ENCODE results near the gene TMEM53. TPM values are rescaled to one million over a fixed set of nuclear protein-coding genes. Genes with fewer than 3 reads are reported as not detected.

TMEM53 gene
- total RNA-seq, 1 donor from 2014 or later = 7.3 TPM

GRCh38 chr1:44655609-44656008 is 18.7 kb downstream of the TMEM53 start:
- H4K20me1 ChIP-seq (ENCODE audit: insufficient read depth, low read length) = peaks cover 10% of the 10 kb centered on the region
- no peak for DNase-seq (ENCODE audit: low read depth)
- H3K36me3 Mint-ChIP-seq (ENCODE audit: low read depth, unreplicated experiment) = peaks cover 10% of the 10 kb centered on the region
- TF ChIP-seq EZH2 (IDR thresholded peaks at IDR 0.05; ENCODE audit: insufficient read depth, low read length) = no peak
- peak; percentile 72 for TF ChIP-seq CTCF (IDR thresholded peaks at IDR 0.05; ENCODE audit: insufficient read depth, low read depth, low read length)
- no peaks in the 10 kb centered on the region for H3K9me3 Mint-ChIP-seq (ENCODE audit: unreplicated experiment)
- no peaks in the 10 kb centered on the region for H3K79me2 ChIP-seq (ENCODE audit: insufficient read depth, low read length)
- H3K9me3 ChIP-seq (ENCODE audit: insufficient read depth, low read depth, low read length) = no peaks in the 10 kb centered on the region
- H3K36me3 ChIP-seq (ENCODE audit: insufficient read depth, low read length) = peaks cover under 1% of the 10 kb centered on the region
- no peak overlapping the region for H3K4me3 Mint-ChIP-seq (ENCODE audit: unreplicated experiment)
- no peak for FAIRE-seq
- H3K4me1 Mint-ChIP-seq (ENCODE audit: low read depth, unreplicated experiment) = no peaks in the 10 kb centered on the region
- H3K4me3 ChIP-seq (ENCODE audit: insufficient read depth, low read depth, low read length) = no peak overlapping the region
- no peak overlapping the region for H3K4me2 ChIP-seq (ENCODE audit: low read length)
- H3K27me3 Mint-ChIP-seq (ENCODE audit: low read depth, unreplicated experiment) = no peaks in the 10 kb centered on the region
- H3K4me1 ChIP-seq (ENCODE audit: insufficient read depth, low read length) = no peaks in the 10 kb centered on the region
- H2AFZ ChIP-seq (ENCODE audit: low read depth, low read length) = no peak overlapping the region
- H3K9ac ChIP-seq (ENCODE audit: low read length) = no peak overlapping the region
- H3K27ac ChIP-seq (ENCODE audit: low read depth, low read length) = no peak overlapping the region
- no peaks in the 10 kb centered on the region for H3K27me3 ChIP-seq (ENCODE audit: insufficient read depth, low read length)
- H3K27ac Mint-ChIP-seq (ENCODE audit: unreplicated experiment) = no peak overlapping the region

GRCh38 chr1:44654621-44655187 is 19.6 kb downstream of the TMEM53 start:
- Mint-ChIP-seq H3K4me1 (ENCODE audit: low read depth, unreplicated experiment) (no peaks in the 10 kb centered on the region), H3K27me3 (ENCODE audit: low read depth, unreplicated experiment) (no peaks in the 10 kb centered on the region), H3K4me3 (ENCODE audit: unreplicated experiment) (no peak overlapping the region), H3K27ac (ENCODE audit: unreplicated experiment) (no peak overlapping the region), H3K9me3 (ENCODE audit: unreplicated experiment) (no peaks in the 10 kb centered on the region), H3K36me3 (ENCODE audit: low read depth, unreplicated experiment) (peaks cover 10% of the 10 kb centered on the region)
- peaks cover 10% of the 10 kb centered on the region for H4K20me1 ChIP-seq (ENCODE audit: insufficient read depth, low read length)
- H3K9ac ChIP-seq (ENCODE audit: low read length) = no peak overlapping the region
- H3K27ac ChIP-seq (ENCODE audit: low read depth, low read length) = no peak overlapping the region
- H3K4me3 ChIP-seq (ENCODE audit: insufficient read depth, low read depth, low read length) = no peak overlapping the region
- FAIRE-seq = no peak
- no peaks in the 10 kb centered on the region for H3K27me3 ChIP-seq (ENCODE audit: insufficient read depth, low read length)
- no peaks in the 10 kb centered on the region for H3K4me1 ChIP-seq (ENCODE audit: insufficient read depth, low read length)
- H2AFZ ChIP-seq (ENCODE audit: low read depth, low read length) = no peak overlapping the region
- no peak for TF ChIP-seq CTCF (IDR thresholded peaks at IDR 0.05; ENCODE audit: insufficient read depth, low read depth, low read length)
- TF ChIP-seq EZH2 (IDR thresholded peaks at IDR 0.05; ENCODE audit: insufficient read depth, low read length) = no peak
- no peaks in the 10 kb centered on the region for H3K9me3 ChIP-seq (ENCODE audit: insufficient read depth, low read depth, low read length)
- H3K4me2 ChIP-seq (ENCODE audit: low read length) = no peak overlapping the region
- H3K79me2 ChIP-seq (ENCODE audit: insufficient read depth, low read length) = no peaks in the 10 kb centered on the region
- no peak for DNase-seq (ENCODE audit: low read depth)
- peaks cover 2% of the 10 kb centered on the region for H3K36me3 ChIP-seq (ENCODE audit: insufficient read depth, low read length)

GRCh38 chr1:44653107-44653964 is 20.9 kb downstream of the TMEM53 start:
- Histone ChIP-seq H3K27me3 (ENCODE audit: insufficient read depth, low read length) (no peaks in the 10 kb centered on the region), H4K20me1 (ENCODE audit: insufficient read depth, low read length) (peaks cover 22% of the 10 kb centered on the region), H3K36me3 (ENCODE audit: insufficient read depth, low read length) (peaks cover 2% of the 10 kb centered on the region), H3K4me2 (ENCODE audit: low read length) (no peak overlapping the region), H3K4me1 (ENCODE audit: insufficient read depth, low read length) (no peaks in the 10 kb centered on the region), H3K79me2 (ENCODE audit: insufficient read depth, low read length) (no peaks in the 10 kb centered on the region), H3K27ac (ENCODE audit: low read depth, low read length) (no peak overlapping the region), H3K9me3 (ENCODE audit: insufficient read depth, low read depth, low read length) (no peaks in the 10 kb centered on the region), H3K9ac (ENCODE audit: low read length) (no peak overlapping the region), H3K4me3 (ENCODE audit: insufficient read depth, low read depth, low read length) (no peak overlapping the region), H2AFZ (ENCODE audit: low read depth, low read length) (no peak overlapping the region)
- Mint-ChIP-seq H3K9me3 (ENCODE audit: unreplicated experiment) (no peaks in the 10 kb centered on the region), H3K36me3 (ENCODE audit: low read depth, unreplicated experiment) (peaks cover 17% of the 10 kb centered on the region), H3K4me3 (ENCODE audit: unreplicated experiment) (no peak overlapping the region), H3K4me1 (ENCODE audit: low read depth, unreplicated experiment) (peaks cover 6% of the 10 kb centered on the region), H3K27me3 (ENCODE audit: low read depth, unreplicated experiment) (no peaks in the 10 kb centered on the region), H3K27ac (ENCODE audit: unreplicated experiment) (no peak overlapping the region)
- DNase-seq (ENCODE audit: low read depth) (no peak), FAIRE-seq (no peak)
- TF ChIP-seq EZH2 (IDR thresholded peaks at IDR 0.05; ENCODE audit: insufficient read depth, low read length) (no peak), CTCF (IDR thresholded peaks at IDR 0.05; ENCODE audit: insufficient read depth, low read depth, low read length) (no peak)

Measured in astrocyte (in vitro differentiated cells and primary cell).